HepG2 (cell line): ENCODE measurements around the gene NUP214. TPM values are rescaled to one million over a fixed set of nuclear protein-coding genes. Genes with fewer than 3 reads are reported as not detected.

ENCODE experiments used
- CEBPZ ChIP-seq: IDR thresholded peaks from 2 replicates; pipeline ENCODE4 v1.6.1; 2012; ENCODE audit warnings: low read length, improper control_type of control experiment
- FOXC1 ChIP-seq: sonication (generic); formaldehyde crosslinking; IDR thresholded peaks from 2 replicates; pipeline ENCODE4 v1.8.0; 2022; ENCODE audit warnings: mild to moderate bottlenecking, missing genetic modification reagents, borderline replicate concordance
- TEAD2 ChIP-seq: sonication (generic); formaldehyde crosslinking; IDR thresholded peaks from 2 replicates; pipeline ENCODE4 v1.9.0; 2021; ENCODE audit warnings: missing genetic modification reagents
- ZBTB44 ChIP-seq: sonication (generic); formaldehyde crosslinking; IDR thresholded peaks from 2 replicates; pipeline ENCODE4 v1.4.0; 2020; ENCODE audit warnings: missing genetic modification reagents
- ZNF431 ChIP-seq: sonication (generic); formaldehyde crosslinking; IDR thresholded peaks from 2 replicates; pipeline ENCODE4 v1.9.0; 2022; ENCODE audit warnings: missing genetic modification reagents, low read depth, mild to moderate bottlenecking, borderline replicate concordance
- polyA plus RNA-seq, 8 experiments: library from polyadenylated mRNA; depleted of rRNA in 3 of 8; stranded (reverse) in 7 of 8; unstranded in 1 of 8; fragments of >200 nt; fragmentation: Illumina TruSeq in 4 of 8; extraction: Trizol in 4 of 8; gene quantifications; 2 replicates each; pipeline versions ENCODE4 v1.2.1 to v1.2.3, GENCODE V29; 2011 to 2016; ENCODE audit warnings: low read depth in 4 of 8, missing spikeins in 1 of 8, mixed read lengths in 1 of 8; ENCODE audit not compliant: insufficient read depth in 1 of 8
- total RNA-seq, 5 experiments: library from RNA; depleted of rRNA; stranded (reverse); fragments of >200 nt; fragmentation: Illumina TruSeq; extraction: Trizol; gene quantifications; 2 replicates each; pipeline ENCODE4 v1.2.3, GENCODE V29; 2016; ENCODE audit warnings: low read depth in 1 of 5
- TF ChIP-seq, protein P1 (sequence below): sonication (generic); formaldehyde crosslinking; IDR thresholded peaks from 2 replicates; pipeline ENCODE4 v1.5.1; 2020; ENCODE audit warnings: mild to moderate bottlenecking, missing genetic modification reagents, moderate library complexity

The NUP214 gene
- total and polyA plus RNA-seq, 2 of the 13 experiments (the other 11 are each of a cell fraction or from before 2014, with no cell fraction given) = 8.4 to 16.0 TPM

- TF ChIP-seq ZBTB44 (CRISPR knock-in tag) (no peak), CEBPZ (no peak), TEAD2 (CRISPR knock-in tag) (no peak), FOXC1 (CRISPR knock-in tag) (no peak), ZNF431 (no peak)
- TF ChIP-seq, protein P1, sequence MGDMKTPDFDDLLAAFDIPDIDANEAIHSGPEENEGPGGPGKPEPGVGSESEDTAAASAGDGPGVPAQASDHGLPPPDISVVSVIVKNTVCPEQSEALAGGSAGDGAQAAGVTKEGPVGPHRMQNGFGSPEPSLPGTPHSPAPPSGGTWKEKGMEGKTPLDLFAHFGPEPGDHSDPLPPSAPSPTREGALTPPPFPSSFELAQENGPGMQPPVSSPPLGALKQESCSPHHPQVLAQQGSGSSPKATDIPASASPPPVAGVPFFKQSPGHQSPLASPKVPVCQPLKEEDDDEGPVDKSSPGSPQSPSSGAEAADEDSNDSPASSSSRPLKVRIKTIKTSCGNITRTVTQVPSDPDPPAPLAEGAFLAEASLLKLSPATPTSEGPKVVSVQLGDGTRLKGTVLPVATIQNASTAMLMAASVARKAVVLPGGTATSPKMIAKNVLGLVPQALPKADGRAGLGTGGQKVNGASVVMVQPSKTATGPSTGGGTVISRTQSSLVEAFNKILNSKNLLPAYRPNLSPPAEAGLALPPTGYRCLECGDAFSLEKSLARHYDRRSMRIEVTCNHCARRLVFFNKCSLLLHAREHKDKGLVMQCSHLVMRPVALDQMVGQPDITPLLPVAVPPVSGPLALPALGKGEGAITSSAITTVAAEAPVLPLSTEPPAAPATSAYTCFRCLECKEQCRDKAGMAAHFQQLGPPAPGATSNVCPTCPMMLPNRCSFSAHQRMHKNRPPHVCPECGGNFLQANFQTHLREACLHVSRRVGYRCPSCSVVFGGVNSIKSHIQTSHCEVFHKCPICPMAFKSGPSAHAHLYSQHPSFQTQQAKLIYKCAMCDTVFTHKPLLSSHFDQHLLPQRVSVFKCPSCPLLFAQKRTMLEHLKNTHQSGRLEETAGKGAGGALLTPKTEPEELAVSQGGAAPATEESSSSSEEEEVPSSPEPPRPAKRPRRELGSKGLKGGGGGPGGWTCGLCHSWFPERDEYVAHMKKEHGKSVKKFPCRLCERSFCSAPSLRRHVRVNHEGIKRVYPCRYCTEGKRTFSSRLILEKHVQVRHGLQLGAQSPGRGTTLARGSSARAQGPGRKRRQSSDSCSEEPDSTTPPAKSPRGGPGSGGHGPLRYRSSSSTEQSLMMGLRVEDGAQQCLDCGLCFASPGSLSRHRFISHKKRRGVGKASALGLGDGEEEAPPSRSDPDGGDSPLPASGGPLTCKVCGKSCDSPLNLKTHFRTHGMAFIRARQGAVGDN (CRISPR knock-in tag) = peak; percentile 66
Measured at GRCh38 chr9:131270171-131271015, 145.0 kb downstream of the NUP214 start (continued).
